ENCODE measurements around the gene EYS. TPM values are rescaled to one million over a fixed set of nuclear protein-coding genes. Genes with fewer than 3 reads are reported as not detected.

Gene EYS
- total RNA-seq, 1 experiment from 2014 or later = not detected

GRCh38 chr6:64104051-64104450, 1603.0 kb downstream of the EYS start:
- no peak overlapping the region for H3K27ac ChIP-seq (ENCODE audit: low read depth, low read length)
- H4K20me1 ChIP-seq (ENCODE audit: insufficient read depth) = no peaks in the 10 kb centered on the region
- no peaks in the 10 kb centered on the region for H3K36me3 ChIP-seq (ENCODE audit: control insufficient read depth in 1 of 2, insufficient read depth in 2 of 2, low read length in 2 of 2)
- H3K9ac ChIP-seq (ENCODE audit: low read length) = no peak overlapping the region
- DNase-seq (ENCODE audit: low read depth, low spot score) (no peak), ATAC-seq (no peak)
- no peak overlapping the region for H3K4me3 ChIP-seq (replicated peaks in 1 of 2; ENCODE audit: low read depth in 1 of 2, low read length in 2 of 2)
- H3K79me2 ChIP-seq (ENCODE audit: insufficient read depth, low read length) = no peaks in the 10 kb centered on the region
- ChIA-PET RAD21 (ENCODE audit: low non-redundant PET in 1 of 2, low total read pairs in 2 of 2, uncharacterized antibody in 2 of 2, unreplicated experiment in 2 of 2) (no interaction called here), CTCF (no interaction called here), POLR2A (no interaction called here)
- no peaks in the 10 kb centered on the region; a peak in 2 of 4 replicates for H3K9me3 ChIP-seq (ENCODE audit: control insufficient read depth in 1 of 2, insufficient read depth in 1 of 2, low read depth in 1 of 2, low read length in 2 of 2)
- H3K4me2 ChIP-seq (ENCODE audit: low read length) = no peak overlapping the region
- no peaks in the 10 kb centered on the region for H3K27me3 ChIP-seq (ENCODE audit: insufficient read depth, low read length)
- intact Hi-C loops (cut with micrococcal nuclease) = no loop called here
- no TSS peak for BruUV-seq (replicated peaks)
- no peaks in the 10 kb centered on the region for H3K4me1 ChIP-seq (ENCODE audit: control insufficient read depth in 1 of 2, insufficient read depth in 2 of 2, low read length in 2 of 2)
- H3K9me2 ChIP-seq (ENCODE audit: insufficient read depth) = no peaks in the 10 kb centered on the region
- no peak for TF ChIP-seq CEBPB (IDR thresholded peaks at IDR 0.05; ENCODE audit: low read depth)
- no peak for TF ChIP-seq CTCF (IDR thresholded peaks at IDR 0.05 in 2 of 3, conservative IDR thresholded peaks at IDR 0.05 in 1 of 3; ENCODE audit: borderline replicate concordance in 1 of 3, insufficient read depth in 1 of 3, low read depth in 2 of 3, low read length in 2 of 3)
- TF ChIP-seq EZH2phosphoT487 (IDR thresholded peaks at IDR 0.05; ENCODE audit: borderline replicate concordance) = no peak
- no peak for TF ChIP-seq RAD21 (IDR thresholded peaks at IDR 0.05; ENCODE audit: low read depth)
- no peak for TF ChIP-seq EGR1 (IDR thresholded peaks at IDR 0.05; ENCODE audit: low read depth)
- TF ChIP-seq FOSL1 (IDR thresholded peaks at IDR 0.05; ENCODE audit: low read depth) = no peak
- no peak for TF ChIP-seq REST (IDR thresholded peaks at IDR 0.05; ENCODE audit: low read depth)
- no peak for TF ChIP-seq EZH2 (IDR thresholded peaks at IDR 0.05)
- TF ChIP-seq SRF (IDR thresholded peaks at IDR 0.05; ENCODE audit: low read depth) = no peak
- TF ChIP-seq MAX (IDR thresholded peaks at IDR 0.05) = no peak
- TF ChIP-seq SP1 (IDR thresholded peaks at IDR 0.05; ENCODE audit: low read depth) = no peak
- TF ChIP-seq ZBTB33 (IDR thresholded peaks at IDR 0.05; ENCODE audit: extremely low read depth, insufficient replicate concordance, low read length) = no peak
- TF ChIP-seq ELF1 (IDR thresholded peaks at IDR 0.05; ENCODE audit: borderline replicate concordance, low read depth) = no peak
- no peak for TF ChIP-seq JUND (IDR thresholded peaks at IDR 0.05)
- TF ChIP-seq TCF7L2 (IDR thresholded peaks at IDR 0.05; ENCODE audit: borderline replicate concordance, extremely low read depth, insufficient read depth, insufficient read length) = no peak
- H2AFZ ChIP-seq (ENCODE audit: low read depth, low read length, poor library complexity, severe bottlenecking) = no peak overlapping the region
